Pulmonary artery endothelial cell (primary cell): ENCODE measurements around the gene UBA7. TPM values are rescaled to one million over a fixed set of nuclear protein-coding genes. Genes with fewer than 3 reads are reported as not detected.

ENCODE experiments used
- total RNA-seq: library from RNA; depleted of rRNA; stranded (reverse); fragments of >200 nt; gene quantifications from 2 replicates; pipeline ENCODE4 v1.2.3, GENCODE V29; 2014

Gene UBA7
- total RNA-seq, 1 donor from 2014 or later, result 29.5 TPM

Other genes with a start within 250 kb of the UBA7 start
- gene APEH, start 139.6 kb downstream of the UBA7 start, total RNA-seq, result 104 and 128 TPM in 2 replicates
- 2.2 and 2.8 TPM in 2 replicates for gene MST1, start 124.5 kb downstream of the UBA7 start, total RNA-seq
- gene RNF123, start 124.4 kb downstream of the UBA7 start, total RNA-seq, result 20.4 and 25.6 TPM in 2 replicates
- gene AMIGO3, start 94.3 kb downstream of the UBA7 start, total RNA-seq, result not detected in 2 replicates
- 51.2 and 75.5 TPM in 2 replicates for gene GMPPB, start 90.0 kb downstream of the UBA7 start, total RNA-seq
- 46.7 and 66.8 TPM in 2 replicates for gene IP6K1, start 27.4 kb downstream of the UBA7 start, total RNA-seq
- not detected in 2 replicates for gene CDHR4, start 14.1 kb downstream of the UBA7 start, total RNA-seq
- 20.4 and 21.5 TPM in 2 replicates for gene INKA1, start 10.7 kb downstream of the UBA7 start, total RNA-seq
- gene TRAIP, start 42.6 kb upstream of the UBA7 start, total RNA-seq, result 4.4 and 5.1 TPM in 2 replicates
- under 0.01 and 0.04 TPM in 2 replicates for gene CAMKV, start 56.0 kb upstream of the UBA7 start, total RNA-seq
- gene MST1R, start 89.9 kb upstream of the UBA7 start, total RNA-seq, result 0.99 and 1.0 TPM in 2 replicates
- gene MON1A, start 115.9 kb upstream of the UBA7 start, total RNA-seq, result 15.4 and 27.8 TPM in 2 replicates
- gene RBM6, start 126.2 kb upstream of the UBA7 start, total RNA-seq, result 29.9 and 43.2 TPM in 2 replicates